Activated T-cell treated with anti-CD3 and anti-CD28 coated beads for 24 hours (primary cell): ENCODE data around the gene MR1.

Experiments
- DNase-seq: peaks from one replicate; pipeline ENCODE4 v3.0.0-alpha.2; 2020; ENCODE audit warnings: low read depth

The MR1 gene

GRCh38 chr1:181033799-181034451, at the start of gene MR1:
TSS of gene MR1 (plus strand) at chr1:181033983. CDS start at chr1:181034008, 25 bp downstream.
- peak; percentile 26 for DNase-seq

GRCh38 chr1:180988253-180988752, 45.5 kb upstream of the MR1 start:
- no peak for DNase-seq

- no peak for DNase-seq
Measured at GRCh38 chr1:180994262-180994661, 39.5 kb upstream of the MR1 start.

DNA sequence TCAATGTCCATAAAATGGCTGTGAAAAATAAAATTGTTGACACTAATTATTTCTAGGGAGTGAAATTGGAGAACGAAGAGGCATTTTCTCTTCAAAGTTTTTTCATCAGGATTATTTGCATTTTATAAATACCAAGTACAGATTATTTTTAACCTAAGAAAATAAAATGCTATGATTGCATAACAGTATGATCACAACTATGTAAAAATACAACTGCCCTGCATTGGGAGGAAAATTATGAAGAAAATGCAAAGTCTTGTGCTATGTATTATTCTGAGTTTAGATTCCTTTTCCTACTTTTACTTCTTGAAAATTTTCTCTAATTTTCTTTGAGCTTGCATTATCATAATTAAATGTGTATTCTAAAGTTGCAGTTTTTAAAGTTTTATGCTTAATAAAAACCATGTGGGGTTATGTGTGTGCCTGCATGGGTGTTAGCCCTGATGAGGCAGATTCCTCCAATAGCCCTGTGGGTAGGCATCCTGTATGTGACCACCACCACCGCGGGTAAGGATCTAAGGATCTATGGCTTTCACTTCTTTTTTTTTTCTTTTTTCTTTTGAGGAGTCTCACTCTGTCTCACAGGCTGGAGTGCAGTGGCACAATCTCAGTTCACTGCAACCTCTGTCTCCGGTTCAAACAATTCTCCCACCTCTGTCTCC, 35.8 kb upstream of the MR1 start:
- DNase-seq, result no peak

DNA sequence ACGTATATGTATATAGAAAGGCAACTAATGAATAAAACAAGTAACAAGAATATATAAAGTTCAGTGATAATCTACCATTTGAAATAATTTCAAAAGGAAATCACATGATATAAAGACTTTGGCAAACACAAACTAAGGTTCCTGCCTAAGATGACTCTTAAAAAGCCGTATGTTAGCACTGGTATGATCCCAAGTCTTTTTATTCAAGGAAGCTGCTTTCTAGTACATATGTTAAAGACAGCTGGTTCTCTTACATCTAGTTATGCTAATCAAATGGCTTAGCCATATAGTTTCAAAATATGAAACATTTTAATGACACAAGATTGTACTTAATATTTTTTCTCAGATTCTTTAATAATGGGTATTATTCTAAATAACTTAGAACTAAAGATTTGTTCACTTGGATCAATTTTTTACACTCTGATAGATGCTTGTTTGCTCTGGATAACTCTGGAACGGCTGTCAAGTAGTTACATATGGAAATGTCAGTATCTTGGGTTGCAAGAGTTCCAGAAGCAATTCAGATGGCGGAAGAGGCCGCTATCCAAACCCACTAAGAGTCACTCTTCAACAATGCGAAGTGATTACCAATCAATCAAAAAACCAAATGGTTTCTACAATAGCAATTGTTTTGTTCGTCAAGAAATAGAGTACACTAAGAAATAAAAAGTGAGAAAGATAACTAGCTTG, 32.5 kb upstream of the MR1 start:
- DNase-seq, result no peak

DNA sequence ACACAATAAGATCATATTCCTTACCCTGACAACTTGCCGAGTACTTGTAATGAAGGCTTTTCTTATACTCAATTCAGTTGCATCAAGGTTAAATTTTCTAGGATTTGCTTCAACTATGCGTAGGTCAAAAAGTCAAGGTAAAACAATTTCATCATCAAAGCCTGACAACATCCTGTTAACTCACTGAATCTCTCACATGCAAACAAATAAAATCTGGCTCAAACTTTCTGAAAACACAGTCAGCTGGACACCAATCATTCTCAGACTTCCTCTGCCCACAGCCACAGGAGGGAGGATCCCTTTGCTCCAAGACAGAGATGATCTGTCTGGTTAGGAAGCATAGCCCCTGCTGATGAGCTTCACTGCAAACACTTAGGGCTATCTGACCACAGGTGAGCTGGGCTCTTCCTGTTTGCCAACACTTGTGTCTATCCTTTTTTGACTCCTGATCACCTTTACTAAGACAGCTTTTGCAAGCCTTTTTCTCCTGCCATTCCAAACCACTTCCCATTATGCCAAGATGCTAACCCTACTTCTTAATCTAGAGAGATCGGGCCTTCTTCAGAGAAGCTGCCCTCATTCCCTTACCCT, 31.1 kb upstream of the MR1 start:
- no peak for DNase-seq

DNA sequence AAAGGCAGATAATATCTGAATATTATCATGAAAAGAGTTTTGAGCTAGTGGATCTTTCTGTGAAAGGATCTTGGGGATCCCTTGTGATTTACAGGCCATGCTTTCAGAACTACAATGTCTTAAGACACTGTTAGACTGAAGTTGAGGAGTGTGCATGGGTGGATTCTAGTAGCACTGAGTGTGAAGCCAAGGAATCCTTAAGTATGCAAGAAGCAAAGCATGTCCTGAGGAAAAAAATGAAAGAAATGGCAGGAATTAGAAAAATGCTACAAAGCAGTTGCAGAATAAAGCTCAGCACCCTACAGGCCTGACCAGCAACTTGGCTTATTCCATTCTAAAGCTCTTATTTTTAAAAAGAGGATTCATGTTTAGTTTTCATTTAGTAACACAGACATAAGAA, 23.0 kb upstream of the MR1 start:
- no peak for DNase-seq

DNA sequence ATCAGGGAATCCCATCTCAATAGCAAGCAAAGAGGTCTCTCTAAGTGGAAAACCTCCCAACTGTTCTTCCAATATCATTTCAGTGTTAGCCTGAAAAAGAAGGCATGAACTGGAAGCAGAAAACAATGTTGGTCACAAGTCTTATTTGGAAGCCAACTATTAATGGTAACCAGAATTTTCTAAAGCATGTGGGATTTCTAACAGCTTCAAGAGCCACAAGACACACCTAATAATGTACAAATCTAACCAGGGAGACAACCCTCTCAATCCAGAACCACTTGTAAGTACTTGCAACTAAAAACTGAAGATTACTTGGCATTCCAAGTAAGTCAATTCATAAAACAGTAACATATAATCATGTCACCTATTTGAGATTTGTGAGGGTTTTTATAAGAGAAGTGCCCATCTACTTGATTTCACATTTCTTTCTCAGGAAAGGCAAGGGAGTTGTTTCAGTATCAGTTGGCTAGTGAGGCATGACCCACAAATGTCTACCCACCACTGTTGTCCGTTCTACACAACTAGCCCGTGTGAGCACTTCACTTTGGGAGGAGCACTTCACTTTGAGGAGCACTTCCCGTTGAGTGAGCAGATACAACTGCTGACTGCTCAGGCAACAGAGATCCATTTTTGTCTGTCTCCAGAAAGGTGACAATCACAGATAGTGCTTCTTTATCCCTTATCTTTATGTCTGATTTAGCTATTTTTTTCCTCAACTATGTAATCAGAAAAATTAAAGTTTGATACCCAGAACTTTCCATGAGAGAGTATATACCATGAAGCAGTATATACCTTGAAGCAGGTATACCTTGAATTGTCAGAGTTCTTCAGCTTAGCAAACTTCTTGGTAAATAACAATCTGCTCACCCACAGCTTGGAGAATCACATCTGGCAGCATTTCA, 22.2 kb upstream of the MR1 start:
- DNase-seq, result no peak

- DNase-seq, result no peak
Measured at GRCh38 chr1:181012203-181012745, 21.5 kb upstream of the MR1 start.

DNA sequence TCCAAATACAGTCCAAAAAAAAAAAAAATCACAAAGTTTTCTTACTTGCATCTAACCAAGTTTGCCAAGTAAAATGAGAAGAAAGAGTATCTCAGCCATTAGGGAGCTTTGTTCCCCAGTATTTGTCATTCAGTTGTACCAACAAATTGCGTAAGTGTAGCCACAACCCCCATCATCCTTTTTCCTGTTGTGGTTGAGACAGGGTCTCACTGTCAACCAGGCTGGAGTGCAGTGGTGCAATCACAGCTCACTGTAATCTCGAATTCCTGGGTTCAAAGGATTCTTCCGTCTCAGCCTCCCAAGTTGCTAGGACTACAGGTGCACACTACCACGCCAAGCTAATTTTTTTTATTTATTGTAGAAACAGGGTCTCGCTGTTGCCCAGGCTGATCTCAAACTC, 20.6 kb upstream of the MR1 start:
- DNase-seq, result no peak

- DNase-seq, result no peak
Measured at GRCh38 chr1:181014477-181015250, 19.1 kb upstream of the MR1 start.

DNA sequence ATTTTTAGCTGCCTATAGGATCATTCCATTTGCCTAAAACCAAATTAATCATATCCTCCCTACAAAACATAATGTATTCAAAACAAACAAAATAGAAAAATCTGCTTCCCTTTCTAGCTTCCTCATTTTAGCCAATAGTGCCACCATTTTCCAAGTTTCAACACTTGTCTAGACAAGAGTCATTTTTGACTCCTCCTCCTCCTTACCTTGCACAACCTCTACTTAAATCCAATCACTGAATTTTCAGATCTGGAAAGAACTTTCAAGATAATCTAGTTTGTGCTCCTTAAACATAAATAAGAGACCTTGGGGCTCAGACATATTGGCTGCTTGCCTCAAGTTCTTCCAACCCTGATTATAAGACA, 18.6 kb upstream of the MR1 start:
- DNase-seq, result no peak

GRCh38 chr1:181016563-181016962, 17.2 kb upstream of the MR1 start:
- no peak for DNase-seq

DNA sequence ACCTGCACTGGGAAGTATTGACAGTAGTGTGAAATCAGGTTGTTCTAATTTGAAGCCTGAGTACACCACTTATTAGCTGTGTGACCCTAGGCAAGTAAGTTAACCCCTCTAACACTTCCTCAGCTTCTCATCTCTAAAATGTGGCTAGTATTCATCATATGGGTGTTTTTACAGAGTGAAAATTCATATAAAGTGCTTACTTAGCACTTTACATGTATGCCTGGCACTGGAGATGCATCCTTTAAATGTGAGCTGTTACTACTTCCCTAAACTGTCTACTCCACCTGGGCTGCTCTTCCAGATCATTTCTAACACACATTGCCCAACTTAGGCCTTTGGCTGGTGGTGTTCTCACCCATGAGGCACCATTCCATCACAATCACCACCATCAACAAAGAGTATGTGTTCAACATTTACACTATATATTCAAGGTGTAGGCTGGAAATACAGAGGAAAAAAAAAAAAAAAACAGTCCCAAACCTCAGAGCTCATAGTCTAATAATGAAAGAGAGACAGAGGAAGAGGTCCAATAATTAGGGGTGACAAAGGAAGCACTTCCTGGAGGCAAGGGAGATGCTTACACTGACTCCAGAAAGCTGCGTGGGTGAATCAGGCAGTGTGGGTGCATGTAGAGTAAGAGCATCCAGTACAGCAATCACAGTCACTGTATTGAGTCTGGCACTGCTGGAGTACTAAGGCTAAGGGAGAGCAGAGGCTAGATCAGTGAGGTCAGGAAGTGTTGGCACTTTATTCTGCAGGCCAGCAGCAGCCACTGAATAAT, 14.7 kb upstream of the MR1 start:
- DNase-seq, result no peak

DNA sequence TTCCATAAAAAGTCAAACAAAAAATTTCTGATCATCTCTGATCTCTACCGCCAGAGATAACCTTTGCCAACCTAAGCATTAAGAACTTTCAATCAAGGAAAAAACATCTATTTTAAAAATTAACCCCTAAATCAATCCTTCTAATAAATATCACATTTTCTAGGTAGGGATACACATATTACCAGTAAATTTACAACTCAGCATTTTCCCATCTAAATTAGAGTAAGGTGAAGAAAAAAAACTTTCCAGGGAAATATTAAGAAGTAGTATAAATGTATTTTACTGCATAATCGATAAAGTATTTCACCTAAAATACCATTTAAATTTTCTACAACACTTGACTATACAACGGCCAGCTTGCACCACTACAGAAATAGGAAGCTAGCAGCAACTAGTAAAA, 12.6 kb upstream of the MR1 start:
- no peak for DNase-seq

DNA sequence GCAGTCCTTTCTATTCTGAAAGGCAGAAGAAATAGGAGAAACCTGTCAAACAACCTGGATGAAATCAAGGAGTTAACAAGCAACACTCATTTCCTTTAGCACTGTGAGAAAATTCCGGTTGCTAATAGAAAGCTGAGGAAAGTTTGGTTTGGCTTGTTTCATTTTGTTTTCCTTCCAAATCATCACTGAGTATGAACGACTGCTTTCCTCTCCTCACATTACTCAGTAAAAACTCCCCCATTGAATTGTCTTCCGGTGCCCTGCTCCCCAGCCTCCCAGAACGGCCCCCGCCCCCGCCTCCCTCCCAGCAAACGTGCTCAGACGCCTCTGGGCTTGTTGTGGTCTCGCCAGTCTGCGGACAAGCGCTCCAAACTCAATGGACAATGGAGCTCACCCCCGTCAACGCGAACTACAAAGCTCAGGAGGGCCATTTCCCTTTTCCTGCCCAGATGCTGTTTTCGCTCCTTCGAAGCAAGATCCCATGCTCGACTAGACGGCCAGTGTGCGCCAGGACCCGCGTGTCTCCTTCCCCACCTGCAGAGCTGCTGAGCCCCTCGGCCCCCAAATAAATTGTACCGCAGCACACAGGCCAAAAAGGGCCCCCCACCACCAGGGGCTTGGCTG, 11.9 kb upstream of the MR1 start:
- DNase-seq, result peak; percentile 53

GRCh38 chr1:181023265-181024057, 10.3 kb upstream of the MR1 start:
- DNase-seq, result no peak

DNA sequence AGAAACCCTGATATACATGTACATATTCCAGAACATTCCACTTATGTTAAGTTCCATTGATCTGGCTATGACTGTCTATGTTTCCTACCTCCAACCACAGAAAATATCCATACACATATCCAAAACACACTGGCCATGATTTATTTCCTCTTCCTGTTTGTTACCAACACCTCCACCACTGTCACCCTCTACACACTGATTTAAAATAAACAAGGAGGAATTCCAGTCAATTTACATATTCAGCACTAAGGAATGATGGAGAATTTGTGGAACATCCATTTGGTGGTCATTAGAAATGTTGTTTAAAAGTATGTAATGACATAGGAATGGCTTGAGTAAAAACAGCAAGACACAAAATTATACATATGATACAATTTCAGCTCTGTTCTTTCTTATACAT, 5.6 kb upstream of the MR1 start:
- no peak for DNase-seq

DNA sequence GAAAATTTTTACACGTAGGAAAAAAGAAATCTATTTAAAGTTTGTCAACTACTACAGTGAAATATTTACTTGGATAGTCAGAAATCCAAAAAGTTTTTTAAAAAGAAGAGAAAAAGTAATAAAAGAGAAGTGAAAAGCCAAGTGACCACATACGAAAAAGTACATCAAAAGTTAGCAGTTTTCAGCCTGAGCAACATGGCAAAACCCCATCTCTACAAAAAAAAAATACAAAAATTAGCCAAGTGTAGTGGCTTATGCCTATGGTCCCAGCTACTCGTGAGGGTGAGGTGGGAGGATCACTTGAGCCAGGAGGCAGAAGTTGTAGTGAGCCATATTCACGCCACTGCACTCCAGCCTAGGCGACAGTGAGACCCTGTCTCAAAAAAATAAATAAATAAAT, 5.2 kb upstream of the MR1 start:
- DNase-seq, result no peak
